GM23338 (cell line): Measurements from ENCODE around the gene ANKRD44. TPM values are rescaled to one million over a fixed set of nuclear protein-coding genes. Genes with fewer than 3 reads are reported as not detected.

Experiments used
- ATAC-seq: fragments of 200-7000 bp; cut with Tn5 transposase; 3 replicates; pipeline ENCODE4 v1.9.1; 2020
- DNase-seq: peaks from one replicate; pipeline ENCODE4 v3.0.0-alpha.2; 2015; ENCODE audit warnings: low spot score
- H2AFZ ChIP-seq: fragments of 200-600 bp; sonication (generic); 2 replicates; pipeline ENCODE4 v1.8.0; 2016; ENCODE audit warnings: antibody characterized with exemption, mild to moderate bottlenecking, moderate library complexity
- H3F3A ChIP-seq: fragments of 200-600 bp; sonication (generic); replicated peaks from 2 replicates; pipeline ENCODE4 v1.8.0; 2017; ENCODE audit warnings: antibody characterized with exemption, mixed run types, low read depth
- H3K27ac ChIP-seq: fragments of 200-600 bp; sonication (generic); 2 replicates; pipeline ENCODE4 v1.6.1; 2016; ENCODE audit warnings: low read depth
- H3K27me3 ChIP-seq: fragments of 200-600 bp; sonication (generic); 2 replicates; pipeline ENCODE4 v1.8.0; 2016; ENCODE audit warnings: mild to moderate bottlenecking, mixed run types, moderate library complexity; ENCODE audit not compliant: insufficient read depth
- H3K36me3 ChIP-seq: fragments of 200-600 bp; sonication (generic); 2 replicates; pipeline ENCODE4 v1.8.0; 2016; ENCODE audit warnings: mild to moderate bottlenecking; ENCODE audit not compliant: insufficient read depth
- H3K4me1 ChIP-seq: fragments of 200-600 bp; sonication (generic); 2 replicates; pipeline ENCODE4 v1.8.0; 2016; ENCODE audit warnings: mild to moderate bottlenecking, moderate library complexity; ENCODE audit not compliant: insufficient read depth
- H3K4me2 ChIP-seq: fragments of 200-600 bp; sonication (generic); 2 replicates; pipeline ENCODE4 v1.7.1; 2017; ENCODE audit warnings: mixed run types
- H3K4me3 ChIP-seq: fragments of 200-600 bp; sonication (generic); 2 replicates; pipeline ENCODE4 v1.6.1; 2016; ENCODE audit warnings: mixed run types
- H3K79me2 ChIP-seq: fragments of 200-600 bp; sonication (generic); replicated peaks from 2 replicates; pipeline ENCODE4 v1.8.0; 2017; ENCODE audit warnings: mild to moderate bottlenecking; ENCODE audit not compliant: insufficient read depth
- H3K9me2 ChIP-seq: fragments of 200-600 bp; sonication (generic); 2 replicates; pipeline ENCODE4 v1.8.0; 2017; ENCODE audit not compliant: insufficient read depth
- H4K20me1 ChIP-seq: fragments of 200-600 bp; sonication (generic); replicated peaks from 2 replicates; pipeline ENCODE4 v1.8.0; 2017; ENCODE audit warnings: mild to moderate bottlenecking; ENCODE audit not compliant: insufficient read depth
- H3K27ac Mint-ChIP-seq: 2 replicates; pipeline ENCODE4 v1.8.0; 2020; ENCODE audit warnings: inconsistent platforms, mild to moderate bottlenecking, moderate library complexity, mixed read lengths
- H3K27me3 Mint-ChIP-seq: 3 replicates; pipeline ENCODE4 v1.8.0; 2022; ENCODE audit warnings: low read depth, mild to moderate bottlenecking, moderate library complexity, mixed read lengths, inconsistent platforms; ENCODE audit not compliant: insufficient read depth, poor library complexity
- H3K36me3 Mint-ChIP-seq: 3 replicates; pipeline ENCODE4 v1.8.0; 2021; ENCODE audit warnings: low read depth, mild to moderate bottlenecking, inconsistent platforms, moderate library complexity, mixed read lengths
- H3K4me1 Mint-ChIP-seq: 3 replicates; pipeline ENCODE4 v1.8.0; 2020; ENCODE audit warnings: mild to moderate bottlenecking, inconsistent platforms, mixed read lengths
- H3K4me3 Mint-ChIP-seq: 3 replicates; pipeline ENCODE4 v1.8.0; 2021; ENCODE audit warnings: moderate library complexity, mild to moderate bottlenecking, inconsistent platforms, mixed read lengths
- H3K9me3 Mint-ChIP-seq: 3 replicates; pipeline ENCODE4 v1.8.0; 2020; ENCODE audit warnings: moderate library complexity, mild to moderate bottlenecking, inconsistent platforms, mixed read lengths
- EZH2 ChIP-seq: fragments of 200-600 bp; sonication (generic); IDR thresholded peaks from one replicate; pipeline ENCODE4 v1.8.0; 2017; ENCODE audit warnings: antibody characterized with exemption, mild to moderate bottlenecking, low read depth; ENCODE audit not compliant: unreplicated experiment
- EZH2phosphoT487 ChIP-seq: fragments of 200-600 bp; sonication (generic); IDR thresholded peaks from one replicate; pipeline ENCODE4 v1.8.1; 2018; ENCODE audit warnings: antibody characterized with exemption; ENCODE audit not compliant: unreplicated experiment
- JUNB ChIP-seq: IDR thresholded peaks from one replicate; pipeline ENCODE4 v1.6.1; 2016; ENCODE audit warnings: antibody characterized with exemption; ENCODE audit not compliant: unreplicated experiment
- NANOG ChIP-seq: IDR thresholded peaks from 2 replicates; pipeline ENCODE4 v1.6.1; 2016; ENCODE audit warnings: antibody characterized with exemption, borderline replicate concordance
- POLR2AphosphoS5 ChIP-seq: IDR thresholded peaks from 2 replicates; pipeline ENCODE4 v1.6.1; 2016; ENCODE audit warnings: antibody characterized with exemption, low read depth
- STAT1 ChIP-seq: IDR thresholded peaks from one replicate; pipeline ENCODE4 v1.6.1; 2016; ENCODE audit warnings: antibody characterized with exemption; ENCODE audit not compliant: unreplicated experiment
- ZNF114 ChIP-seq: fragments of 250-450 bp; sonication (Bioruptor Pico); IDR thresholded peaks from 2 replicates; pipeline ENCODE4 v1.5.0; 2020; ENCODE audit warnings: mild to moderate bottlenecking, moderate library complexity
- polyA plus RNA-seq: library from polyadenylated mRNA; unstranded; fragments of >200 nt; fragmentation: Nextera tagmentation; extraction: Ambion mirVana; gene quantifications from 2 replicates; pipeline ENCODE4 v1.2.1, GENCODE V29; 2016
- total RNA-seq: library from RNA; depleted of rRNA; stranded (reverse); fragments of >200 nt; shearing (Covaris generic); gene quantifications from 2 replicates; pipeline ENCODE4 v1.2.3, GENCODE V29; 2014
- TF ChIP-seq, protein P1 (sequence below), 2 experiments: fragments of 200-600 bp in 1 of 2; sonication (generic) in 1 of 2; conservative IDR thresholded peaks; 2 replicates each; pipeline versions ENCODE4 v1.5.1 to v1.6.1; 2016 to 2017; ENCODE audit warnings: antibody characterized with exemption in 2 of 2, low read depth in 2 of 2, mild to moderate bottlenecking in 2 of 2, moderate library complexity in 1 of 2
- TF ChIP-seq, protein P2 (sequence below): IDR thresholded peaks from one replicate; pipeline ENCODE4 v1.6.1; 2018; ENCODE audit warnings: antibody characterized with exemption; ENCODE audit not compliant: unreplicated experiment
- TF ChIP-seq, protein P3 (sequence below): fragments of 250-450 bp; sonication (Bioruptor Pico); IDR thresholded peaks from 2 replicates; pipeline ENCODE4 v1.5.0; 2020; ENCODE audit warnings: mild to moderate bottlenecking, moderate library complexity

ANKRD44 gene
- total and polyA plus RNA-seq, 2 experiments from 2014 or later, result 0.44 to 0.56 TPM

DNA sequence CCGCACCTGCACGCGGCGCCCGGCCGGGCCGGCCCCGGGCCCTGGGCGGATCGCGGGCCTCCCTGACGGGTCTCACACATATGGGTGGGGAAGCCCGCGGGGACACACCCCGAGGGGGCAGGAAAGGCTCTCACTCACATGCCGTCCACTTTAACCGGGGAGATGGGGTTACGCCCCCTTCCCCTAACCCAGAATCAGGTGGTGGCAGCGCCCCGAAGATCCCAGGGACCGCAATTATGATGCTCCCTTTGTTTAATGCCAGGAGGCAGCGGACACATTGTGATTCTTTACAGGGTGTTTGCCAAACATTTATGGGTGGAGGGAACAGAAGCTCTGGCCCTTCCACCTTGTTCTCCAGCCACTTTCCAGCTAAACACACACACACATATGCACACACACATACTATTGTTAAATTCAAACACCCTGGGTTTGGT is 424 bp upstream of the ANKRD44 start:
- peaks cover 32% of the 10 kb centered on the region for H3K27me3 Mint-ChIP-seq
- no peaks in the 10 kb centered on the region for H3K36me3 Mint-ChIP-seq
- peaks cover 13% of the 10 kb centered on the region for H3K4me1 Mint-ChIP-seq
- TF ChIP-seq STAT1 (no peak), POLR2AphosphoS5 (no peak), NANOG (no peak), EZH2 (no peak), ZNF114 (no peak), JUNB (no peak), EZH2phosphoT487 (no peak)
- TF ChIP-seq, protein P1, sequence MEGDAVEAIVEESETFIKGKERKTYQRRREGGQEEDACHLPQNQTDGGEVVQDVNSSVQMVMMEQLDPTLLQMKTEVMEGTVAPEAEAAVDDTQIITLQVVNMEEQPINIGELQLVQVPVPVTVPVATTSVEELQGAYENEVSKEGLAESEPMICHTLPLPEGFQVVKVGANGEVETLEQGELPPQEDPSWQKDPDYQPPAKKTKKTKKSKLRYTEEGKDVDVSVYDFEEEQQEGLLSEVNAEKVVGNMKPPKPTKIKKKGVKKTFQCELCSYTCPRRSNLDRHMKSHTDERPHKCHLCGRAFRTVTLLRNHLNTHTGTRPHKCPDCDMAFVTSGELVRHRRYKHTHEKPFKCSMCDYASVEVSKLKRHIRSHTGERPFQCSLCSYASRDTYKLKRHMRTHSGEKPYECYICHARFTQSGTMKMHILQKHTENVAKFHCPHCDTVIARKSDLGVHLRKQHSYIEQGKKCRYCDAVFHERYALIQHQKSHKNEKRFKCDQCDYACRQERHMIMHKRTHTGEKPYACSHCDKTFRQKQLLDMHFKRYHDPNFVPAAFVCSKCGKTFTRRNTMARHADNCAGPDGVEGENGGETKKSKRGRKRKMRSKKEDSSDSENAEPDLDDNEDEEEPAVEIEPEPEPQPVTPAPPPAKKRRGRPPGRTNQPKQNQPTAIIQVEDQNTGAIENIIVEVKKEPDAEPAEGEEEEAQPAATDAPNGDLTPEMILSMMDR (conservative IDR thresholded peaks at IDR 0.05; ENCODE audit: low read depth in 2 of 2), result no peak
- TF ChIP-seq, protein P2, sequence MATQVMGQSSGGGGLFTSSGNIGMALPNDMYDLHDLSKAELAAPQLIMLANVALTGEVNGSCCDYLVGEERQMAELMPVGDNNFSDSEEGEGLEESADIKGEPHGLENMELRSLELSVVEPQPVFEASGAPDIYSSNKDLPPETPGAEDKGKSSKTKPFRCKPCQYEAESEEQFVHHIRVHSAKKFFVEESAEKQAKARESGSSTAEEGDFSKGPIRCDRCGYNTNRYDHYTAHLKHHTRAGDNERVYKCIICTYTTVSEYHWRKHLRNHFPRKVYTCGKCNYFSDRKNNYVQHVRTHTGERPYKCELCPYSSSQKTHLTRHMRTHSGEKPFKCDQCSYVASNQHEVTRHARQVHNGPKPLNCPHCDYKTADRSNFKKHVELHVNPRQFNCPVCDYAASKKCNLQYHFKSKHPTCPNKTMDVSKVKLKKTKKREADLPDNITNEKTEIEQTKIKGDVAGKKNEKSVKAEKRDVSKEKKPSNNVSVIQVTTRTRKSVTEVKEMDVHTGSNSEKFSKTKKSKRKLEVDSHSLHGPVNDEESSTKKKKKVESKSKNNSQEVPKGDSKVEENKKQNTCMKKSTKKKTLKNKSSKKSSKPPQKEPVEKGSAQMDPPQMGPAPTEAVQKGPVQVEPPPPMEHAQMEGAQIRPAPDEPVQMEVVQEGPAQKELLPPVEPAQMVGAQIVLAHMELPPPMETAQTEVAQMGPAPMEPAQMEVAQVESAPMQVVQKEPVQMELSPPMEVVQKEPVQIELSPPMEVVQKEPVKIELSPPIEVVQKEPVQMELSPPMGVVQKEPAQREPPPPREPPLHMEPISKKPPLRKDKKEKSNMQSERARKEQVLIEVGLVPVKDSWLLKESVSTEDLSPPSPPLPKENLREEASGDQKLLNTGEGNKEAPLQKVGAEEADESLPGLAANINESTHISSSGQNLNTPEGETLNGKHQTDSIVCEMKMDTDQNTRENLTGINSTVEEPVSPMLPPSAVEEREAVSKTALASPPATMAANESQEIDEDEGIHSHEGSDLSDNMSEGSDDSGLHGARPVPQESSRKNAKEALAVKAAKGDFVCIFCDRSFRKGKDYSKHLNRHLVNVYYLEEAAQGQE, result no peak
- TF ChIP-seq, protein P3, sequence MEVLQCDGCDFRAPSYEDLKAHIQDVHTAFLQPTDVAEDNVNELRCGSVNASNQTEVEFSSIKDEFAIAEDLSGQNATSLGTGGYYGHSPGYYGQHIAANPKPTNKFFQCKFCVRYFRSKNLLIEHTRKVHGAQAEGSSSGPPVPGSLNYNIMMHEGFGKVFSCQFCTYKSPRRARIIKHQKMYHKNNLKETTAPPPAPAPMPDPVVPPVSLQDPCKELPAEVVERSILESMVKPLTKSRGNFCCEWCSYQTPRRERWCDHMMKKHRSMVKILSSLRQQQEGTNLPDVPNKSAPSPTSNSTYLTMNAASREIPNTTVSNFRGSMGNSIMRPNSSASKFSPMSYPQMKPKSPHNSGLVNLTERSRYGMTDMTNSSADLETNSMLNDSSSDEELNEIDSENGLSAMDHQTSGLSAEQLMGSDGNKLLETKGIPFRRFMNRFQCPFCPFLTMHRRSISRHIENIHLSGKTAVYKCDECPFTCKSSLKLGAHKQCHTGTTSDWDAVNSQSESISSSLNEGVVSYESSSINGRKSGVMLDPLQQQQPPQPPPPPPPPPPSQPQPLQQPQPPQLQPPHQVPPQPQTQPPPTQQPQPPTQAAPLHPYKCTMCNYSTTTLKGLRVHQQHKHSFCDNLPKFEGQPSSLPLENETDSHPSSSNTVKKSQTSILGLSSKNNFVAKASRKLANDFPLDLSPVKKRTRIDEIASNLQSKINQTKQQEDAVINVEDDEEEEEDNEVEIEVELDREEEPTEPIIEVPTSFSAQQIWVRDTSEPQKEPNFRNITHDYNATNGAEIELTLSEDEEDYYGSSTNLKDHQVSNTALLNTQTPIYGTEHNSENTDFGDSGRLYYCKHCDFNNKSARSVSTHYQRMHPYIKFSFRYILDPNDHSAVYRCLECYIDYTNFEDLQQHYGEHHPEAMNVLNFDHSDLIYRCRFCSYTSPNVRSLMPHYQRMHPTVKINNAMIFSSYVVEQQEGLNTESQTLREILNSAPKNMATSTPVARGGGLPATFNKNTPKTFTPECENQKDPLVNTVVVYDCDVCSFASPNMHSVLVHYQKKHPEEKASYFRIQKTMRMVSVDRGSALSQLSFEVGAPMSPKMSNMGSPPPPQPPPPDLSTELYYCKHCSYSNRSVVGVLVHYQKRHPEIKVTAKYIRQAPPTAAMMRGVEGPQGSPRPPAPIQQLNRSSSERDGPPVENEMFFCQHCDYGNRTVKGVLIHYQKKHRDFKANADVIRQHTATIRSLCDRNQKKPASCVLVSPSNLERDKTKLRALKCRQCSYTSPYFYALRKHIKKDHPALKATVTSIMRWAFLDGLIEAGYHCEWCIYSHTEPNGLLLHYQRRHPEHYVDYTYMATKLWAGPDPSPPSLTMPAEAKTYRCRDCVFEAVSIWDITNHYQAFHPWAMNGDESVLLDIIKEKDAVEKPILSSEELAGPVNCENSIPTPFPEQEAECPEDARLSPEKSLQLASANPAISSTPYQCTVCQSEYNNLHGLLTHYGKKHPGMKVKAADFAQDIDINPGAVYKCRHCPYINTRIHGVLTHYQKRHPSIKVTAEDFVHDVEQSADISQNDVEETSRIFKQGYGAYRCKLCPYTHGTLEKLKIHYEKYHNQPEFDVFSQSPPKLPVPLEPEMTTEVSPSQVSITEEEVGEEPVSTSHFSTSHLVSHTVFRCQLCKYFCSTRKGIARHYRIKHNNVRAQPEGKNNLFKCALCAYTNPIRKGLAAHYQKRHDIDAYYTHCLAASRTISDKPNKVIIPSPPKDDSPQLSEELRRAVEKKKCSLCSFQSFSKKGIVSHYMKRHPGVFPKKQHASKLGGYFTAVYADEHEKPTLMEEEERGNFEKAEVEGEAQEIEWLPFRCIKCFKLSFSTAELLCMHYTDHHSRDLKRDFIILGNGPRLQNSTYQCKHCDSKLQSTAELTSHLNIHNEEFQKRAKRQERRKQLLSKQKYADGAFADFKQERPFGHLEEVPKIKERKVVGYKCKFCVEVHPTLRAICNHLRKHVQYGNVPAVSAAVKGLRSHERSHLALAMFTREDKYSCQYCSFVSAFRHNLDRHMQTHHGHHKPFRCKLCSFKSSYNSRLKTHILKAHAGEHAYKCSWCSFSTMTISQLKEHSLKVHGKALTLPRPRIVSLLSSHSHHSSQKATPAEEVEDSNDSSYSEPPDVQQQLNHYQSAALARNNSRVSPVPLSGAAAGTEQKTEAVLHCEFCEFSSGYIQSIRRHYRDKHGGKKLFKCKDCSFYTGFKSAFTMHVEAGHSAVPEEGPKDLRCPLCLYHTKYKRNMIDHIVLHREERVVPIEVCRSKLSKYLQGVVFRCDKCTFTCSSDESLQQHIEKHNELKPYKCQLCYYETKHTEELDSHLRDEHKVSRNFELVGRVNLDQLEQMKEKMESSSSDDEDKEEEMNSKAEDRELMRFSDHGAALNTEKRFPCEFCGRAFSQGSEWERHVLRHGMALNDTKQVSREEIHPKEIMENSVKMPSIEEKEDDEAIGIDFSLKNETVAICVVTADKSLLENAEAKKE, result no peak
- peaks cover 5% of the 10 kb centered on the region; the same call in 1 of the 2 replicates for H4K20me1 ChIP-seq
- H3K79me2 ChIP-seq, result no peaks in the 10 kb centered on the region
- no peaks in the 10 kb centered on the region; the same call in 1 of the 2 replicates for H3F3A ChIP-seq
- H3K27me3 ChIP-seq, result peaks cover 42% of the 10 kb centered on the region
- no peaks in the 10 kb centered on the region for H3K36me3 ChIP-seq
- no peak for DNase-seq
- no peak for ATAC-seq
- no peaks in the 10 kb centered on the region for H3K9me3 Mint-ChIP-seq
- no peak overlapping the region for H3K27ac ChIP-seq
- H3K27ac Mint-ChIP-seq, result no peak overlapping the region; the same call in 1 of the 2 replicates
- H3K4me2 ChIP-seq, result peak overlapping the region; percentile 85
- peaks cover 13% of the 10 kb centered on the region for H3K4me1 ChIP-seq
- no peaks in the 10 kb centered on the region for H3K9me2 ChIP-seq
- H3K4me3 ChIP-seq, result peak overlapping the region; percentile 60
- H2AFZ ChIP-seq, result peak overlapping the region; percentile 96
- H3K4me3 Mint-ChIP-seq, result peak overlapping the region; percentile 76
